CD1c-positive myeloid dendritic cell (primary cell): ENCODE measurements around the gene RGS13.
A peak's percentile ranks its signal among the peaks of the same experiment; 100 is the strongest.
"Not testable (repeated sequence)": the region's sequence is repeated elsewhere in the genome, so short reads cannot be mapped to it uniquely, and the experiment has no call there.

Experiments used
- DNase-seq: peaks from one replicate; pipeline ENCODE4 v3.0.0-alpha.2; 2016; ENCODE audit errors: extremely low spot score

RGS13 gene

DNA sequence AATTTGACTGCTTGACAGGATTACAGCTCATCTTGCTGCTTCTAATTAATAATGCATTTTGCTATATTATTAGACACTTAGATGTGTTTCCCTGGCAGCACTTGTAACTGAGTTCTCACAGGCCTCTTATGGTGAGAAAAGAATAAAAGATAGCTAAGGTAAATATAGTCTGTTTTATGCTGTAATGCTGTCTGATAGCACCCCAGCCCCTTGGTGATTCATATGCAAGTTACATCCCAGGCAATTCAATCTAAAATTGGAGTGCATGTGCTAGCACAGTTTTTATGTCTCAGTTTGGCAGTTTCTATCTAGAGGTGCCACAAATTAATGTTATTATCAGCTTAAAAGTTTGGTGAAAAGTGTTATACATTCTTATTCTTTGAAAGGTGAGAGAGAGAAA, 42.2 kb downstream of the RGS13 start:
- no peak for DNase-seq

DNA sequence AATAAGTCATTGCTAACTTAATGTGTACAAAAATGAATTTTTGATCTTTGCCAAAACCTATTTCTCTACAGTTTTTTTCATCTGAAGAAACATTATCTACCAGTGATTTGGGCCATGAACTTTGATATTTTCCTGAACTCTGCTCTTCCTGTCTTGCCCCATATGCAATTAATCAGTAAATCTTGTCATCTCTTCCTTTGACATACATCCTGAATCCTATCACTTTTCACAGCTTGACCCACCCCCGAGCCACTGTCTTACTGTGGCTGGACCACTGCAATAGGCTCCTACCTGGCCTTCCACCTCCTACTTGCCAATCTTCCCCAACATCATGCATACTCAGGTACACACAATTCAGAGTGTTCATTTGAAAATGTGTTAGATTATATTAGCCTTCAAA, 46.4 kb downstream of the RGS13 start:
- DNase-seq, result no peak

DNA sequence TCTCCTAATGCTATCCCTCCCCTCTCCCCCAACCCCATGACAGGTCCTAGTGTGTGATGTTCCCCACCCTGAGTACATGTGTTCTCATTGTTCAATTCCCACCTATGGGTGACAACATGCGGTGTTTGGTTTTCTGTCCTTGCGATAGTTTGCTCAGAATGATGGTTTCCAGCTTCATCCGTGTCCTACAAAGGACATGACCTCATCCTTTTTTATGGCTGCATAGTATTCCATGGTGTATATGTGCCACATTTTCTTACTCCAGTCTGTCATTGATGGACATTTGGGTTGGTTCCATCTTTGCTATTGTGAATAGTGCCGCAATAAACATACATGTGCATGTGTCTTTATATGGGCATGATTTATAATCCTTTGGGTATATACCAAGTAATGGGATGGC, 47.1 kb downstream of the RGS13 start:
- not testable (repeated sequence) for DNase-seq

DNA sequence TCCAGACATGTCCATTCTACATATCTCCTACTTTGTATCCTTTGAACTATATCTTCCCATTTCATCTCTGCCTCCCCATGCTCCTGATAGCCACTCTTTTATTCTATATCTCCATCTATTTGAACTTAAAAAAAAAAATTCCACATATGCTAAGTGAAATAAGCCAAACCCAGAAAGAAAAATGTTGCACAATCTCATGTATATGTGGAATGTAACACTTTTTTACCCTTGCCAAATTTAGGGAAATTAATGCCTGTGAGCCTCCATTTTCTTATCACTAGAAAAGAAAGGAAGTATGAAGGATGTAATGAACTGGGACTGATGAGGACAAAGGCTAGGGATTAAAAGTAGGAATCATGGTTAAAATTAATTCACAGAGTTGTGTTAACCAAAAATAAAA, 53.5 kb downstream of the RGS13 start:
- no peak for DNase-seq

DNA sequence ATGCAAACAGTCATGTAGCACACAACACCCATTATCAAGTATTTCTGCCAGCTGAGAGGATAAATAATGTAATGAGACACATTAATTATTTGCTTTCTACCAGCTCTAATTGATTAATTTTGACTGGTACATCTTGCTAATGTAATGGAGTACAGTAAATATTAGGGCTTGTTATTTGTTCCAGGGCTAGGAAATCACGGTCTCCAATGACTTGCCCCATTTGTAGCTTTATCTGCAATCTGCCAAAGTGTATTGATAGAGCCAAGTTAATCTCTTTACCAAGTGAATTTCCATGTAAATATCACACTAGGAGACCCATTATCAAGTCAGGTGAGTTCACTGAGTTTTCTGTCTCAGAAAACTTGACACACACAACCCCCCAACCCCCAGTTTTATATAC, 55.1 kb downstream of the RGS13 start:
- no peak for DNase-seq

DNA sequence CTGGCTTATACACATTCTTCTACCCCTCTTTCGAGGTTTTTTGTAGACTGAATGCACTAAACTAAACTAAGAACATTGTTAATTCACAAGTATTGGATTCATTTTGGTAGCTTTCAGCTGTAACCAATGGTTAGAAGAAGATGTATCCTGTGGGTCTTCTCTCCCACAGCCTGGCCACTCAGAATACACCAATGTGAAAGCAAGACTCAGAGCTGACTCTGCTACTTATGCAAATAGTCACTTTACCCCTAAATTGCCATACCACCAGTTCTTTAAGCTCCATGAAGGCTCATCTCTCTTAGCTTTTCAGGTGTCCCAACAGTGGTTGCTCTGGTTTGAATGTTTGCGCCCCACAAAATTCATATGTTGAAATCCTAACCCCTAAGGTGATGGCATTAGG, 60.1 kb downstream of the RGS13 start:
- no peak for DNase-seq

DNA sequence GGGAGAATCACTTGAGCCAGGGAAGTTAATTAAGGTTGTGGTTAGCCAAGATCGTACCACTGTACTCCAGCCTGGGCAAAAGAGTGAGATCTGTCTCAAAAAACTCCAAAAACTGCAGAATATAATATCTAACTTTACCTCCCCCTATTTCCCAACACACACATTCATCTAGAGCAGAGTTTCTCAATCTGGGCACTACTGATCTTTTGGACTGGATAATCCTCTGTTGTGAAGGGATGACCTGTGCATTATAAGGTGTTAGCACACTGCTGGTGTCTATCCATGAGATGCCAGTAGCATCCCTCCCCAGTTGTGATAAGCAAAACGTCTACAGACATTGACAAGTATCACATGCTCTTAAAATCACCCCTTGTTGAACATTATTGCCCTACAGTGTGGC, 61.8 kb downstream of the RGS13 start:
- no peak for DNase-seq

DNA sequence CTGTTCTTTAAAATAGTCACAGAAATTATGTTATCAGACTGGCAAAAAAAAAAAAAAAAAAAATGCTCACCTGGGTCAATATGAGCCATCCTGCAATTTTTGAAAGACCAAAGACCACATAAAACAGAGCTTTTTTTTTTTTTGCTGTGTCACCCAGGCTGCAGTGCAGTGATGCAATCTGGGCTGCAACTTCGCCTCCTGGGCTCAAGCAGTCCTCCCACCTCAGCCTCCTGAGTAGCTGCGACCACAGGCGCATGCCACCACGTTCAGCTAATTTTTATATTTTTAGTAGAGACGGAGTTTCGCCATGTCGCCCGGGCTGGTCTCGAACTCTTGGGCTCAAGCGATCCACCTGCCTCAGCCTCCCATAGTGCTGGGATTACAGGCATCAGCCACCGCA, 62.8 kb downstream of the RGS13 start:
- DNase-seq, result no peak

DNA sequence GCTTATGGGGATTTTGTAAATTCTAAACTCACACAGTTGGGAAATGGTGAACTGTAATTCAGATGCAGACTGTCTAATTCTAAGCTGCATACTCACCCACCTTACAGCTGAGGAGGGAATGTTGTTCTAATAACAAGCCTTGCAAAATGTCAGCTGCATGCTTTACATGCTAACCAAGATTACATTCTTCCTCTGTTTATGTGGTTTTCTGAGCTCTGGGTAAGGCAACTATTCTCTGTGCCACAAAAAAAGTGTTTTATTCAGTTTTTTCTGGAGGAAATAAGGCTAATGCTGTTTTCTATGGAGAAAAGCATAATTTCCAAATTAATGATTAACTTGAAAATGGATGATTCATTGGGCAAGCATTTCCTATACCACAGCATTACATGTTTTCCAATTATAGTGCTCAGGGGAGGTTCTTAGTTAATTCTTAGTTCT, 64.9 kb downstream of the RGS13 start:
- no peak for DNase-seq

DNA sequence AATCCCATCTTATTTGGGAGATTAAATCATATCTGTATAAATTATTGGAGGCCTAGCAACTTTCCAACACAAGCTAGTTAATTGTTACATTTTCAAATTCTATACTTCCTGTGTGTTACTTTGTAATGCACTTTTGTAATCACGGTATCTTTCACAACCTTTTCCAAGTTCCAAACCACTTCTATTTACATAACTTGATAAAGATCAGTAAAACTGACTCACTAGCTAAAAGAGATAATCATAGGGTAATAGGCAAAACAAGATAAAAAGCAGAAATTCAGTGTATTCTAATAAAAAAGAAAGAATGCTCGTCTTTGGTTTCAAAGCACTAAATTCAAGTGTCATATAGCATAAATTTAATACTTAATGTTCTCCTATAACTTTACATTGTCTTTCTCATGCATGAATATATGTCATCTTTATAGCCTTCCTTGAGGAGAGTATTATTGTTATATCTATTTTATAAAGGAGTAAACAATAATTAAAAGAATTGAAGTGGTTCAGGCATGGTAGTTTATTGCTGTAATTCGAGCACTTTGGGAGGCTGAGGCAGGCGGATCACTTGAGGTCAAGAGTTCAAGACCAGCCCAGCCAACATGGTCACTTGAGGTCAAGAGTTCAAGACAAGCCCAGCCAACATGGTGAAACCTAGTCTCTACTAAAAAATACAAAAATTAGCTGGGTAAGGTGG, 66.4 kb downstream of the RGS13 start:
- DNase-seq, result peak; percentile 5

DNA sequence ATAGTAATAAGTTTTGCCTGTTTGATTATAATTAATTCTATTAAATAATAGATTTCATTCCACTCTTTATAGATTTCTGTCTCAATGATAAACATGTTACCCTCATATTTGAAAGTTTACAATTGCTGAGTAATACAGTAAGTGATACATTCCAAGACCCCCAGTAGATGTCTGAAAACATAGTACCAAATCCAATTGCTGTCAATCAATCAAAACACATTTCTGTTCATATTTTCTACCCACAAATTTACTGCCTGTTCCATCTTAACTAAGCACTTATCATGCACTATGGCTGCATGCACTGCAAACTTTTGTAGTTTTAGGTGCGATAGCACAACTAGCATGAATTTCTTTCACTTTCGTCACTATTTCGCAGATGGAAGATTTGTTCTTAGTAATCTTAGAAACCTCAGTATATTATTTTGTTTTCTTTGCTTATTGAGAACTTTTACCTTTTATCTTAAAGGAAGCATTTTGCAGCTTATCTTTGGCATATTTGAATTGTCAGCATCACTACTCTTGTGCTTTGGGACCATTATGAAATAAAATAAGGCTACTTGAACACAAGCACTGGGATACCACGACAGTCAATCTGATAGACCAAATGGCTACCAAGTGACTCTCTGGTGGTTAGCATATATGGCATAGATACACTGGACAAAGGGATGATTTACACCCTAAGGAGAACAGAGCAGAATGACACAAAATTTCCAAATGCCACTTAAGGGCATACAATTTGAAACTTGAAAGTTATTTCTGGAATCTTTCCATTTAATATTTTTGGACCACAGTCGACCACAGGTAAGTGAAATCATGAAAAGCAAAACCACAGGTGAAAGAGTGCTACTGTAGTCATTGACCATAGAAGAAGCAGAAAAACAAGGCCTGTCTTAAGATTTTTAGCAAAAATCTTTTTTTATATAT, 67.6 kb downstream of the RGS13 start:
- no peak for DNase-seq

DNA sequence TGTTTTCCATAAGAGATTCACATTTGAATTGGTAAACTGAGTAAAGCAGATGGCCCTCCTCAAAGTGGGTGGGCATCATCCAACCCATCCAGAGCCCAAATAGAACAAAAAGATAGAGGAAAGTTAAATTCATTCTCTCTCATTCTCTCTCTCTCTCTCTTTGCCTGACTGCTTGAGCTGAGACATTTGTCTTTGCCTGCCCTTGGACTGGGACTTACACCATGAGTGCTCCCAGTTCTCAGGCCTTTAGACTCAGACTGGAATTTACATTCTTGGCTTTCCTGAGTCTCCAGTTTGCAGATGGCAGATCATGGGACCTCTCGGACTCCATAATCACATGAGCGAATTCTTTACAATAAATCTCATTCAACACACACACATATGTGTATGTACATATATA, 69.6 kb downstream of the RGS13 start:
- no peak for DNase-seq

DNA sequence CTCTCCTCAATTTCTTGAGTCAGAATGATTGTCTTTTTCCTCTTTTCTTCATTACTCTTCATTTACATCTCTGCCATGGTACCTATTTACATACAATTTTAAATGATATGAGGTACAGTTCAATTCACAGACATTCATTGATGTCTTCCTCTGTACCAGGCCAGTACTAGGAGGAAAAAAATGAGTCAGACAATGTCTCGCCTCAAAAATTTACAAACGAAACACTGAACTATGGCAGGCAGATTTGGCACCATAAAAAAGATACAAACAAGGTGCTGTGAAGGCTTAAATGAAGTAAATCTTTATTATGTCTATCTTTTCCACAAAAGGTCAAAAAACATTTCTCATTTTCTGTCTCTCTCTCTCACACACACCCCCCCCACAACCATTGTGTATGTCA, 71.0 kb downstream of the RGS13 start:
- DNase-seq, result no peak

DNA sequence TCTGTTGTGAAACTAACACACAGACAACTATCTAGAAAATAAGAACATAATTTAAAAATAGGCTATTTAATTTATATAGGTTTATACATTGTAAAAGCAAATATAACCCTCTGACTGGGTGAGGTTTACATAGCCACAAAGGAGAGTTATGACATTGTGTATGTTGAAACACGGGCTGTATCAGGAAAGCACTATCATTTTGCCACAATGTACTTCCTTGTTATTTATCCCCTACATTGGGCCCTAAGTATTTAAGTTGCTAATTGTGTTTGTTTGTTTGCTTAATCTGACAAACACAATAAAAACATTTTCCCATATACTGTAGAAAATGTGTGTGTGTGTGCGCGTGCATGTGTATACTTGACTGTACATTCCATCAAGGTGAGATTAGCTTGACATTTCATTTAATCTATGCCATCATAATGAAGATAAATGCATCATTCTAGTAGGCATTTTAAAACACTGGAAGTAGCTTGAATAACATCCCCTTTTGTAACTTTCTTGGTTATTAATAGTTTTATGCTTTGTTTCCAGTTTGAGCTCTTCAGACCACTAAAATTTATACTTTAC, 72.1 kb downstream of the RGS13 start:
- no peak for DNase-seq

DNA sequence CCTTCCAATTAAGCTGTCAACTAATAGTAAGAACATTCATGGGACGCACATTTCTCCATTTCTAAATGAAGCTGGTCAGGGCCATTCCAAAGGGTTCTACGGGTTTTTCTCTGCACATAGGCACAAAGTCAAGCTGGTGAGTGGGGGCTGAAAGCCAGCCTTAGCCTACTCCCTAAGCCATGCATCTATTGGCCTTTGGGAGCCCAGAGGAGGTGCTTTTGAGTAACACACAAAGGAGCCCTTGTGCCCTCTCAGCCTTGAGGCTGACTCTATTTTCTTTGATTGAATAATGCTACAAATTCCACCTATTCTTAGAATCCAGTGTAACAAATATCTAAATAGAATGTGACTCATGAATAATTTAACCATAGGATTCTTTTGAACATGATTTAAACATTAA, 73.6 kb downstream of the RGS13 start:
- no peak for DNase-seq
